IMR-90 (cell line): ENCODE results near the gene PLCH2.

Experiments used
- CEBPB ChIP-seq: IDR thresholded peaks from 2 replicates; pipeline ENCODE4 v1.6.1; 2012; ENCODE audit warnings: low read depth, low read length, improper control_type of control experiment
- CHD1 ChIP-seq: IDR thresholded peaks from 2 replicates; pipeline ENCODE4 v1.6.1; 2012; ENCODE audit warnings: low read depth, low read length, improper control_type of control experiment
- CTCF ChIP-seq: conservative IDR thresholded peaks from 2 replicates; pipeline ENCODE4 v1.5.1; 2012; ENCODE audit warnings: mild to moderate bottlenecking, low read depth, low read length, improper control_type of control experiment
- ELK1 ChIP-seq: fragments of 150-350 bp; IDR thresholded peaks from 2 replicates; pipeline ENCODE4 v1.6.1; 2016; ENCODE audit warnings: low read depth, mild to moderate bottlenecking, low read length, moderate library complexity, borderline replicate concordance
- FOS ChIP-seq: fragments of 150-350 bp; IDR thresholded peaks from 2 replicates; pipeline ENCODE4 v1.6.1; 2016; ENCODE audit warnings: low read depth, low read length
- MAFK ChIP-seq: IDR thresholded peaks from 2 replicates; pipeline ENCODE4 v1.6.1; 2012; ENCODE audit warnings: low read depth, low read length, improper control_type of control experiment
- MAZ ChIP-seq: IDR thresholded peaks from 2 replicates; pipeline ENCODE4 v1.6.1; 2012; ENCODE audit warnings: low read depth, mild to moderate bottlenecking, low read length, improper control_type of control experiment, moderate library complexity, borderline replicate concordance
- POLR2A ChIP-seq: IDR thresholded peaks from 2 replicates; pipeline ENCODE4 v1.6.1; 2012; ENCODE audit warnings: mild to moderate bottlenecking, low read depth, low read length
- RAD21 ChIP-seq: IDR thresholded peaks from 2 replicates; pipeline ENCODE4 v1.6.1; 2012; ENCODE audit warnings: low read length, improper control_type of control experiment
- RCOR1 ChIP-seq: IDR thresholded peaks from 2 replicates; pipeline ENCODE4 v1.6.1; 2012; ENCODE audit warnings: mild to moderate bottlenecking, low read length, improper control_type of control experiment; ENCODE audit not compliant: insufficient replicate concordance
- RFX5 ChIP-seq: IDR thresholded peaks from 2 replicates; pipeline ENCODE4 v1.8.0; 2012; ENCODE audit warnings: low read depth, mild to moderate bottlenecking, low read length, moderate library complexity
- USF2 ChIP-seq: fragments of 150-350 bp; IDR thresholded peaks from 2 replicates; pipeline ENCODE4 v1.6.1; 2017; ENCODE audit warnings: mild to moderate bottlenecking, antibody characterized with exemption, low read length, low read depth

GRCh38 chr1:2528016-2528415, 51.9 kb downstream of the PLCH2 start:
- TF ChIP-seq RAD21 (no peak), POLR2A (no peak), RCOR1 (no peak), CTCF (no peak), FOS (no peak), CEBPB (no peak), MAZ (no peak), RFX5 (no peak), USF2 (no peak), ELK1 (no peak), CHD1 (no peak), MAFK (no peak)
